Middle frontal gyrus (tissue), 1 donor: ENCODE measurements around the gene RNF114.
"Not testable (repeated sequence)": the region's sequence is repeated elsewhere in the genome, so short reads cannot be mapped to it uniquely, and the experiment has no call there.

Source experiments
- DNase-seq: peaks from one replicate; pipeline ENCODE4 v3.0.0-alpha.2; 2015; ENCODE audit warnings: low spot score; ENCODE audit errors: extremely low spot score

Gene RNF114

GRCh38 chr20:49964964-49965780 is 29.0 kb downstream of the RNF114 start:
- DNase-seq: no peak

- no peak for DNase-seq
These were observed 29.6 kb downstream of the RNF114 start for GRCh38 chr20:49965781-49966305.

- DNase-seq: no peak
These were observed 30.7 kb downstream of the RNF114 start for GRCh38 chr20:49966861-49967260.

GRCh38 chr20:49969234-49969633 is 33.0 kb downstream of the RNF114 start:
- DNase-seq: no peak

- no peak for DNase-seq
These were observed 33.7 kb downstream of the RNF114 start for GRCh38 chr20:49969946-49970345.

GRCh38 chr20:49970498-49970897 is 34.3 kb downstream of the RNF114 start:
- no peak for DNase-seq

- DNase-seq: no peak
These were observed 37.8 kb downstream of the RNF114 start for GRCh38 chr20:49973981-49974380.

- no peak for DNase-seq
These were observed 40.3 kb downstream of the RNF114 start for GRCh38 chr20:49976542-49976941.

GRCh38 chr20:49977740-49978139 is 41.5 kb downstream of the RNF114 start:
- not testable (repeated sequence) for DNase-seq

- no peak for DNase-seq
These were observed 42.5 kb downstream of the RNF114 start for GRCh38 chr20:49978685-49979029.

GRCh38 chr20:49979030-49979832 is 43.0 kb downstream of the RNF114 start:
- peak; percentile 18 for DNase-seq

- DNase-seq: no peak
These were observed 44.2 kb downstream of the RNF114 start for GRCh38 chr20:49980140-49981008.

- no peak for DNase-seq
These were observed 45.2 kb downstream of the RNF114 start for GRCh38 chr20:49981218-49982071.

- no peak for DNase-seq
These were observed 45.8 kb downstream of the RNF114 start for GRCh38 chr20:49982072-49982345.

GRCh38 chr20:49982346-49983122 is 46.3 kb downstream of the RNF114 start, which contains the start of gene SNAI1:
SNAI1 (plus strand) TSS chr20:49982980; CDS start chr20:49983060, 80 bp downstream.
- peak; percentile 63 for DNase-seq

- no peak for DNase-seq
These were observed 47.1 kb downstream of the RNF114 start for GRCh38 chr20:49983123-49983847.

GRCh38 chr20:49983848-49984408 is 47.7 kb downstream of the RNF114 start:
- no peak for DNase-seq

GRCh38 chr20:49984426-49985153 is 48.4 kb downstream of the RNF114 start:
- no peak for DNase-seq
